OCI-LY1 (cell line): ENCODE measurements around the gene SIN3A.

ENCODE experiments used
- EZH2 ChIP-seq: fragments of 200-600 bp; sonication (generic), shearing (Covaris generic); IDR thresholded peaks from 2 replicates; pipeline ENCODE4 v1.8.0; 2017; ENCODE audit warnings: borderline replicate concordance, mixed run types, mild to moderate bottlenecking, antibody characterized with exemption, low read length, moderate library complexity, mixed read lengths
- TF ChIP-seq, protein P1 (sequence below): fragments of 200-600 bp; sonication (generic), shearing (Covaris generic); IDR thresholded peaks from 2 replicates; pipeline ENCODE4 v1.5.1; 2017; ENCODE audit warnings: mild to moderate bottlenecking, antibody characterized with exemption, low read length, moderate library complexity, mixed read lengths

DNA sequence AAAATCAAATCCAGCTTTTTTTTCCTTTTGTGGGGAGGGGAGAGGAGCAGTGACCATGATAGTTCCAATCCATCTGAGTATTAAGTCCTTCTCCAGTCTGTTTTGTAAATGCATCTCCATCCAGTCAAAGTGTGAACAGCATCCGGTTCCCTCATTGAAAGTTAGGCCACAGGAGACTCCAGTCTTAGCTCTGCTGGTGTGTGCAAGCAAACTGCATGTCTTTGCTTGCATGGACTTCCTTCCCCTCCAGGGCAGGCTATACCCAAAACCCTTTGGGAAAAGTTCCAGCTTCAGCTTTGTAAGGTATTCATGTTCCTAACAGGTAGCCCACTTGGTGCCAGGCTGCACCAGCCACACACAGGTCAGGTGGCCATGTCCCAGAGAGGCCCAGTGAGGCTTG, 80.0 kb downstream of the SIN3A start:
- TF ChIP-seq, protein P1, sequence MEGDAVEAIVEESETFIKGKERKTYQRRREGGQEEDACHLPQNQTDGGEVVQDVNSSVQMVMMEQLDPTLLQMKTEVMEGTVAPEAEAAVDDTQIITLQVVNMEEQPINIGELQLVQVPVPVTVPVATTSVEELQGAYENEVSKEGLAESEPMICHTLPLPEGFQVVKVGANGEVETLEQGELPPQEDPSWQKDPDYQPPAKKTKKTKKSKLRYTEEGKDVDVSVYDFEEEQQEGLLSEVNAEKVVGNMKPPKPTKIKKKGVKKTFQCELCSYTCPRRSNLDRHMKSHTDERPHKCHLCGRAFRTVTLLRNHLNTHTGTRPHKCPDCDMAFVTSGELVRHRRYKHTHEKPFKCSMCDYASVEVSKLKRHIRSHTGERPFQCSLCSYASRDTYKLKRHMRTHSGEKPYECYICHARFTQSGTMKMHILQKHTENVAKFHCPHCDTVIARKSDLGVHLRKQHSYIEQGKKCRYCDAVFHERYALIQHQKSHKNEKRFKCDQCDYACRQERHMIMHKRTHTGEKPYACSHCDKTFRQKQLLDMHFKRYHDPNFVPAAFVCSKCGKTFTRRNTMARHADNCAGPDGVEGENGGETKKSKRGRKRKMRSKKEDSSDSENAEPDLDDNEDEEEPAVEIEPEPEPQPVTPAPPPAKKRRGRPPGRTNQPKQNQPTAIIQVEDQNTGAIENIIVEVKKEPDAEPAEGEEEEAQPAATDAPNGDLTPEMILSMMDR: no peak
- no peak for TF ChIP-seq EZH2
